Stimulated activated CD8-positive, alpha-beta memory T cell treated with anti-CD3 and anti-CD28 coated beads, Interleukin-15, amount 100 ng/mL, for 24 hours (primary cell): ENCODE measurements around the gene SSTR3.

Source experiments
- DNase-seq: peaks from one replicate; pipeline ENCODE4 v3.0.0-alpha.2; 2020; ENCODE audit warnings: low read depth

The SSTR3 gene

DNA sequence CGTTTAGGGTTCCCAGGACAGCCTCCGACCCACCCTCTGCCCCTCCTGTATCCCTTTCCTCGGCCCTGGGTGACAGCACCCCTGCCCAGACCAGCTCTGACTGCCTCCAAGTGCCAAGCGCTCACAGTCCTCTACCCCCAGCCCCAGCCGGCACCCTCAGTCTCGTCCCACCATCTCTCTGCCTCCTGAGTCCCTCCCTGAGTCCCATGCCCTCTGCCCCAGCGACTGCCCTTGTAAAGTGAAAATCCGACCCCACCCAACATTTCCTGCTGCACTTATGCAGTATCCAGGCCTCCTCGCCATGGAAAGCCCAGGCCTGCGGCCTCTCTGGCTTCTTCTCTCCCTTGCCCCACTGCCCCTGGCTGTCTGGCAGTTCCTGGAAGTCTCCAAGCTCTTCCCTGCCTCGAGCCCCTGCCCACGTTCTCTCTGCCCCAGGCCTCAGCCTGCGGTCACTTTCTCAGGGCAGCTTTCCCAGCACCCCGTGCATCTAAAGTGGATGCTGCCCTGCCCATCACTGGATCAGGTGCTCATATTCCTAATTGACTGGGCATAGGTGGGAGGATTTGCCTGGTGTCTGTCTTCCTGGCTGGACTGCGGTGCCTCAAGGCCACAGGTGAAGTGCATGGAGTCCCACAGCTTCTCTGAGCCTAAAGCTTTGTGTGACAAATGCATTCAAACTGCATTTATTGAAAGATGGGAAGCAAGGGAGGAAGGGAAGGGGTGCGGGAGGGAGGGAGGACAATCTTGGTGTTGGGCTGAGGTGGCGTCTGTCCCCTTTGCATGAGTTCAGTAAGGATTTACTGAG lies 44.9 kb downstream of the SSTR3 start:
- DNase-seq = no peak

- peak; percentile 74 for DNase-seq
Observed at GRCh38 chr22:37166675-37167066, 45.6 kb downstream of the SSTR3 start.

DNA sequence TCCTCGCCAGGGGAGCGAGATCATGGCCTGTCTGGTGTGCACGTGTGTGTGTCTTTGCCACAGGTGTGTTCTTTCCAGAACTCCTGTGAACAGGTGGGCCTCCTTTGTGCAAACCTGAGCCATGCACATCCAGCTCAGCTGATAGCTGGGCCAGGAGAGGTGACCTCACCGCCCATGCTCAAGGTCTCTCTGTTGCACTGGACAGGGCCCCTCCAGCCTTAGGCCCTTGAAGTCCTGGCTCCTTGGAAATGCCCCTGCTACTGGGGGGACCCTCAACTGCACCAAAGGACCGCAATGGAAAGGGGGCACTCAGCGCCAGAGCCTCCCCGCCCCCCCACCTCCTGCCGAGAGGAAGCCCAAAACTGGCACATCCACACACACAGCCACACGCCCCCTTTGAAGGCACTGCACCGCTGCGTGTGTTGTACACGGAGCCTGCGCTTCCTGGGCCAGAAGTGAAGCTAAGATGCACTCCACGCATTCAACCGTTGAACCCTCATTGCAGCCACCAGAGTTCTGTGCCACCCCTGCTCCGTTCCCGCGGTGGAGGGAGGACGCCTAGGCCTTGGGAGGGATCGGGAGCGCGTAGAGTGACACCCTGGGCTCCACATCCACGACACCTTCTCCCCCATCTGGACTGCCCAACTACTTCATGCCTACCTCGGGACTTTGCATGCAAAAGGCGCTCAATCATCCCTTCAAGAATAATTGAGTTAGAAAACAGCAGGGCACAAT lies 46.2 kb downstream of the SSTR3 start:
- no peak for DNase-seq

DNA sequence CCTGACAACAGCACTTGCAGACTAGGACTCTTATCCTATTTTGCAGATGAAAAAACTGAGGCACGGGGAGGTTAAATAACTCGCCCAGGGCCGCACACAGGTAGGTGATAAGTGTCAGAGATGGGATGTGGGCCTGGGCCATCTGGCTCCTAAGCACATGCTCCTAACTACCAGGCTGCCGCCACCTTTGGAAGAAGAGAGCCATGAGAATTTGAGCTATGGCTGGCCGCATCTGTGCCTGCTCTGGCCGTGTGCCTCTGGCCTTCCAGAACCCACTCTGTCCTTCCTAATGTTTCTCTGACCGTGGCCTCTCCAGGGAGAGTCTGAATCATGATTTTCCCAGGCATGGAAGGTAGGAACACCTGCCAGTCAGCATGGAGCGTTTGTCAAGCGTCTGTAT lies 47.2 kb downstream of the SSTR3 start:
- no peak for DNase-seq

GRCh38 chr22:37164505-37164887 lies 47.8 kb downstream of the SSTR3 start:
- DNase-seq = no peak

GRCh38 chr22:37163575-37164504 lies 48.4 kb downstream of the SSTR3 start:
- no peak for DNase-seq

DNA sequence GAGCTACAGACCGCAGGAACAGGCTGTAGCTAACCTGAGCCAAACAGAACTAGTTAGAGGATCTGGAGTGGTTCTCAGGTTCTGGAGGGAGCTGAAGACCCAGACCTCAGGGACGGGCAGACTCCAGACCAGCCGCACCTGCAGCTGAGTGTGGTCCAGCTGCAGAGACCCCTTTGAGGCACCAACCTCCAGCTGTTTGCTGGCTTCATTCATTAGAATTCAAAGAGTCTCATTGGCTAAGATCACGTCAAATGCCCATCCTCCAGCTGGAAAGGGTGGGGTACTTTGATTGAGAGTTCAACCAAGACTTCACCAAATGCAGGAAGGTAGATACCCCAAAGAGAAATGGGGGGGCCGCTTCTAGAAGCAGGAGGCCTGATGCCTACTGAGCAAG lies 49.2 kb downstream of the SSTR3 start:
- DNase-seq = no peak

DNA sequence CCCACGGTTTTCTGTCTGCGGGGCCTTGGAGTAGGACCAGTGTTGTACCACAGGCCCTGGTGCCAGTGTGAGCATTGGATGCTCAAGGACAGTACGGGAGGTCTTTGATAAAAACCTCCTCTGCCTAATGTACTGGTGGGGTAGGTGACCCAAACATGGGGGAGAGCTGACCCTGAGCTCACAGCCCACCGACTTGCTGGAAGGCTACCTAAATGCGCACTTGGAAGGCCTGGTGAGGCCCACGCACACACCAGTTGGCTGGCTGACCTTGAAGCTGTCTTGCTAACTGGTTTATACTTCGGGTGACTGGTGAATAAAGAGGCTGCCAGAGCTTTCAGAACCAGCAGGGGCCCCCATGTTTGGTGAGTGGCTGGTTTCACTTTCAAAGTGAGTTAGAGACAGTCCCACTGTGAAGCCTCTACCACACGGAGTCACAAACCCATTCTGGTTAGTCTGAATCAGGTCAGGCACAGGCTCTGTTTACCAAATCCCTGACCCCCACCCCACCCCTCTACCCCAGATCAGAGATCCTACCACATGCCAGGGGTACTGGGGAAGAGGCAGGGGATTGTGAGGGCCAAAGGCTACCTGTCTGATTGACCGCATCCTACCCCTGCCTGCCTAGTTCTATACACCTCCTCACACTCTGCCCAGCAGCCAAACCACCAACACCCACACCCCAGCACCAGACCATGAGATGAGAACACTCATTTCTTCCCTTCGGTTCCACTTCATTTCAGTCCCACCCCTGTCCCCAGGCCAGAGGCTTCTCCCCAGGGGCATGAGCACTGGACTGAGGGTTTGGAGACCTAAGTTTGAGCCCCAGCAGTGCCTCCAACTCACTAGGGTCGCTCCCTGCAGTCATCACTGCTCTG lies 49.8 kb downstream of the SSTR3 start:
- no peak for DNase-seq

GRCh38 chr22:37161443-37161842 lies 50.8 kb downstream of the SSTR3 start:
- DNase-seq = no peak

GRCh38 chr22:37160027-37160426 lies 52.2 kb downstream of the SSTR3 start:
- no peak for DNase-seq

GRCh38 chr22:37158963-37159290 lies 53.4 kb downstream of the SSTR3 start:
- no peak for DNase-seq

GRCh38 chr22:37157516-37158285 lies 54.6 kb downstream of the SSTR3 start:
- no peak for DNase-seq

DNA sequence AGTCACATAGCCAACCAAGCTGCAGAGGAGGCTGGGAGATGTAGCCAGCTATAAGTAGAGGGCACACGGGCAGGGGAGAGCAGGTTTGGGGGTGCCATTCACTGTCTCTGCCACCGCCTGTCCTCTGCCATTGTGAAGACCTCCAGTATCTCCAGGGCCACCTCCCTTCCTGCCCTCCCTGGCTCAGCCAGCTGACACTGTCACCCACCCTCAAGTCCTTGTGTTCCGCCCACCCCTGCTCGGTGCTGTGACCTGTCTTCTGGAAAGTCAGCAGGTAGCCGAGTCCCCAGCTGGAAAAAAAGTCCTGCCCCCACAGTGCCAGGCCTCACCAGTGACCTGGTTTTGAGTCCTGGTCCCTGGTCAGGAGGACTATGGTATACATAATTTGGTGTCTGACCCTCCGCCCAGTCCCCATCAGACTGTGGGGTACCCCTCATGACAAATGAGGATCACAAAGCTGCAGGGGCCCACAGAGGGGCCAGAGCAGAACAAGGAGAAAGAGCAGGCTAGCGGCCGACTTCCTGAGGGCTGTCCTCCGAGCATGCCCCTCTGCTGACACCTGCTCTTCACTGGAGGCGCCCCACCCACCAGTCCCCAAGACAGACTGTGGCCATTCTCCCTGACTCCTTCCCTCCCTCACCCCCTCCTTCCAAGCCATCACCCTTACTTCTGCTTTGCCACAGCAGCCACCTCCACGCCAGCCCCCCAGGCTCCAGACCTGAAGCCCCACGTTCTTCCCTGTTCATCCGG lies 55.4 kb downstream of the SSTR3 start:
- no peak for DNase-seq

GRCh38 chr22:37155971-37156370 lies 56.3 kb downstream of the SSTR3 start:
- no peak for DNase-seq

- no peak for DNase-seq
Observed at GRCh38 chr22:37154925-37155712, 57.2 kb downstream of the SSTR3 start.
